Measurements from ENCODE around the gene FAM53A. TPM values are rescaled to one million over a fixed set of nuclear protein-coding genes. Genes with fewer than 3 reads are reported as not detected.
A peak's percentile ranks its signal among the peaks of the same experiment; 100 is the strongest.

FAM53A gene
- total and polyA plus RNA-seq, 2 of the 13 experiments (the other 11 are each of a cell fraction or from before 2014, with no cell fraction given), result 0.48 to 1.1 TPM

- peak; percentile 56; the same call in 1 of the 2 replicates for TF ChIP-seq ZNF614 (CRISPR knock-in tag; IDR thresholded peaks at IDR 0.05; ENCODE audit: borderline replicate concordance)
- TF ChIP-seq ZNF280B (CRISPR knock-in tag; IDR thresholded peaks at IDR 0.05; ENCODE audit: borderline replicate concordance), result no peak
- no peak for TF ChIP-seq ZBTB7A (CRISPR knock-in tag; IDR thresholded peaks at IDR 0.05)
- no peak for TF ChIP-seq ZNF280D (CRISPR knock-in tag; IDR thresholded peaks at IDR 0.05)
- TF ChIP-seq ZNF589 (CRISPR knock-in tag; conservative IDR thresholded peaks at IDR 0.05), result no peak
- no peak for TF ChIP-seq ZNF775 (CRISPR knock-in tag; IDR thresholded peaks at IDR 0.05; ENCODE audit: borderline replicate concordance)
- no peak for TF ChIP-seq ZFP62 (CRISPR knock-in tag; IDR thresholded peaks at IDR 0.05)
- no peak for TF ChIP-seq GATA4 (IDR thresholded peaks at IDR 0.05; ENCODE audit: borderline replicate concordance, low read depth)
- TF ChIP-seq CEBPB (IDR thresholded peaks at IDR 0.05; ENCODE audit: borderline replicate concordance, low read depth, low read length), result peak; percentile 94
- TF ChIP-seq ZNF350 (CRISPR knock-in tag; IDR thresholded peaks at IDR 0.05; ENCODE audit: borderline replicate concordance, low read depth), result no peak
- TF ChIP-seq GLMP (CRISPR knock-in tag; IDR thresholded peaks at IDR 0.05; ENCODE audit: borderline replicate concordance), result no peak
- 0 out of 2 replicates have a peak, but pooled peaks have one; percentile 24 for TF ChIP-seq HDAC1 (CRISPR knock-in tag; IDR thresholded peaks at IDR 0.05)
- TF ChIP-seq ZFP36L1 (CRISPR knock-in tag; IDR thresholded peaks at IDR 0.05), result no peak
- TF ChIP-seq CBX5 (CRISPR knock-in tag; IDR thresholded peaks at IDR 0.05; ENCODE audit: borderline replicate concordance), result peak; percentile 61; the same call in 1 of the 2 replicates
- TF ChIP-seq ATM (IDR thresholded peaks at IDR 0.05; ENCODE audit: borderline replicate concordance), result no peak
- TF ChIP-seq ZNF7 (CRISPR knock-in tag; IDR thresholded peaks at IDR 0.05), result peak; percentile 100
- TF ChIP-seq MTA3 (CRISPR knock-in tag; IDR thresholded peaks at IDR 0.05), result no peak
- TF ChIP-seq NFE2L1 (CRISPR knock-in tag; IDR thresholded peaks at IDR 0.05; ENCODE audit: borderline replicate concordance), result no peak
- no peak for TF ChIP-seq U2AF1 (optimal IDR thresholded peaks at IDR 0.05; ENCODE audit: low read depth, low read length)
- no peak for TF ChIP-seq TP53 (CRISPR knock-in tag; conservative IDR thresholded peaks at IDR 0.05)
- TF ChIP-seq SNAI1 (CRISPR knock-in tag; IDR thresholded peaks at IDR 0.05; ENCODE audit: borderline replicate concordance), result no peak
- no peak for TF ChIP-seq ZNF777 (CRISPR knock-in tag; IDR thresholded peaks at IDR 0.05)
- peak; percentile 68 for TF ChIP-seq STAG1 (CRISPR knock-in tag; IDR thresholded peaks at IDR 0.05)
- peak; percentile 56; the same call in 1 of the 2 replicates for TF ChIP-seq SAP130 (CRISPR knock-in tag; IDR thresholded peaks at IDR 0.05; ENCODE audit: low read depth)
These were observed 9.2 kb upstream of the FAM53A start (continued) for GRCh38 chr4:1693131-1693896.

Data from HepG2 (cell line).